Measurements from ENCODE around the gene SULF2. TPM values are rescaled to one million over a fixed set of nuclear protein-coding genes. Genes with fewer than 3 reads are reported as not detected.

The SULF2 gene
- total and polyA plus RNA-seq, 9 of the 15 experiments (the other 6 are each of a cell fraction or from before 2014, with no cell fraction given), result 0.33 TPM; not detected in 8

DNA sequence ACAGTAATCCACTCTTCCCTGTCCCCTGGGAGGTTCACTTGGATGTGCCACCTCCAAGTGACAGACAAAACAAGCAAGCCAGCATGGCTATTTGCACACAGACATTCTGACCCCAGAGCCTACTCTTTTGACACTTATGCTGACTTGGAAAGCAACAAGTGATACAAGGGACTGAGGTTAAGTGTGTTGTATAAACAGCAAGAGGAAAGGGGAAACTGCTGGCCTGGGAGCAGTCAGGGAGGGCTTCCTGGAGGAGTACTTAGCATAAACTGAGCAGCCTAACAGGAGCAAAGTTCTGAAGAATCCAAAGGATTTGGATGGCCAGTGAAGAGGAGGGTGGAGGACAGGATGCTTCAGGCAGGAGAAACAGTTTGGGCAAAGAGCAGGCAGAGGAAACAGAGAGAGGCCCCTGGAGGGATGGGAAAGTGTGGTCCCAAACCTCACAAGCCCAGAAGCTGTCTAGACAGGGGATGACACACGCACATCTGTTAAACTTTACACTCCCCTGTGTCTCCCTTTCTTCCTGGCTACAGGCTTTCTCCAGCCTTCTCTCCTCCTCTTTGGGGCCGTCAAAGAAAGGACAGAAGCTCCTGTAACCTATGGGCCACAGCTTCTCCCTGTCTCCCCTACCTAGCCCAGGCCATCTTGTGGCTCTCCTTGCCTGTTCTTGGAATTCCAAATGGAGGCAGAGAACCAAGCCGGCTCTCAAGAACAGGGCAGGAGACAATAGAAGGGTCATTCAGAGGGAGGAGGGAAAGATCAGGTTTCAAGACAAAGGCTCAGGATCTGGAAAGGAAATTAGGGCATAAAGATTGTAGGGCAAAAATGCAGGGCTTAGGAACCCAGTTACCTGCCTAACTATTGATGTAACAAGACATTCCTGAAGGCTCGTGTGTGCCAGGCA lies 19.3 kb downstream of the SULF2 start:
- 0% methylated on average over 4 of the region's 4 CpGs for WGBS (ENCODE audit: insufficient coverage, low coverage, missing lambda C conversion rate)
- CTCF ChIA-PET (ENCODE audit: low intra/inter-chr PET ratio), result no interaction called here
- BruUV-seq (replicated peaks), result no TSS peak
- Histone ChIP-seq H3K4me1 (replicated peaks in 1 of 2; ENCODE audit: control insufficient read depth in 2 of 2, insufficient read depth in 2 of 2, low read length in 2 of 2) (peaks cover 0 to 4% of the 10 kb centered on the region in 2 experiments; a peak in 1 of 5 replicates), H3K9me1 (ENCODE audit: control insufficient read depth, insufficient read depth, low read length) (no peaks in the 10 kb centered on the region), H3K79me2 (ENCODE audit: control insufficient read depth, insufficient read depth, low read length) (no peaks in the 10 kb centered on the region), H3K9me3 (replicated peaks; ENCODE audit: control insufficient read depth, insufficient read depth, low read depth, low read length) (no peaks in the 10 kb centered on the region), H3K9ac (ENCODE audit: insufficient read depth in 1 of 2, low read depth in 2 of 2, low read length in 2 of 2) (no peak overlapping the region), H4K20me1 (replicated peaks; ENCODE audit: control insufficient read depth, insufficient read depth, low read length) (no peaks in the 10 kb centered on the region; the same call in 1 of the 2 replicates), H2AFZ (ENCODE audit: low read depth, low read length) (no peak overlapping the region), H3K36me3 (ENCODE audit: control insufficient read depth, insufficient read depth, low read length) (no peaks in the 10 kb centered on the region), H3K4me3 (no peak overlapping the region), H3K27me3 (ENCODE audit: control insufficient read depth in 2 of 2, insufficient read depth in 2 of 2, low read length in 2 of 2) (peaks cover 12 to 45% of the 10 kb centered on the region in 2 experiments; a peak in 4 of 5 replicates), H3K27ac (ENCODE audit: extremely low read depth, low read depth, low read length) (no peak overlapping the region), H3K4me2 (ENCODE audit: insufficient read depth, low read length) (no peak overlapping the region)
- in situ Hi-C loops (cut with MboI), result no loop called here
- DNase-seq (ENCODE audit: extremely low read depth in 1 of 4, low spot score in 3 of 4), result no peak
- POLR2A ChIA-PET, result interaction anchor here (0.6 to 1.3 kb wide), 2 partner anchors 15 to 20 kb away, joined by 3 to 4 read pairs; no protein-coding TSS in a partner anchor
- intact Hi-C loops (cut with micrococcal nuclease), result no loop called here
- FAIRE-seq, result no peak
- no peak for ATAC-seq
- TF ChIP-seq ZNF584 (CRISPR knock-in tag; IDR thresholded peaks at IDR 0.05; ENCODE audit: low read depth) (no peak), ARID3B (CRISPR knock-in tag; IDR thresholded peaks at IDR 0.05; ENCODE audit: borderline replicate concordance) (no peak), ZFP36 (IDR thresholded peaks at IDR 0.05; ENCODE audit: low read depth, low read length, partially characterized antibody) (peak; percentile 93), SRF (CRISPR knock-in tag; IDR thresholded peaks at IDR 0.05) (no peak), NEUROD1 (IDR thresholded peaks at IDR 0.05; ENCODE audit: borderline replicate concordance, low read depth, low read length, partially characterized antibody) (no peak), ZNF436 (CRISPR knock-in tag; IDR thresholded peaks at IDR 0.05) (0 out of 2 replicates have a peak, but pooled peaks have one; percentile 30)
- TF ChIP-seq, protein P1, sequence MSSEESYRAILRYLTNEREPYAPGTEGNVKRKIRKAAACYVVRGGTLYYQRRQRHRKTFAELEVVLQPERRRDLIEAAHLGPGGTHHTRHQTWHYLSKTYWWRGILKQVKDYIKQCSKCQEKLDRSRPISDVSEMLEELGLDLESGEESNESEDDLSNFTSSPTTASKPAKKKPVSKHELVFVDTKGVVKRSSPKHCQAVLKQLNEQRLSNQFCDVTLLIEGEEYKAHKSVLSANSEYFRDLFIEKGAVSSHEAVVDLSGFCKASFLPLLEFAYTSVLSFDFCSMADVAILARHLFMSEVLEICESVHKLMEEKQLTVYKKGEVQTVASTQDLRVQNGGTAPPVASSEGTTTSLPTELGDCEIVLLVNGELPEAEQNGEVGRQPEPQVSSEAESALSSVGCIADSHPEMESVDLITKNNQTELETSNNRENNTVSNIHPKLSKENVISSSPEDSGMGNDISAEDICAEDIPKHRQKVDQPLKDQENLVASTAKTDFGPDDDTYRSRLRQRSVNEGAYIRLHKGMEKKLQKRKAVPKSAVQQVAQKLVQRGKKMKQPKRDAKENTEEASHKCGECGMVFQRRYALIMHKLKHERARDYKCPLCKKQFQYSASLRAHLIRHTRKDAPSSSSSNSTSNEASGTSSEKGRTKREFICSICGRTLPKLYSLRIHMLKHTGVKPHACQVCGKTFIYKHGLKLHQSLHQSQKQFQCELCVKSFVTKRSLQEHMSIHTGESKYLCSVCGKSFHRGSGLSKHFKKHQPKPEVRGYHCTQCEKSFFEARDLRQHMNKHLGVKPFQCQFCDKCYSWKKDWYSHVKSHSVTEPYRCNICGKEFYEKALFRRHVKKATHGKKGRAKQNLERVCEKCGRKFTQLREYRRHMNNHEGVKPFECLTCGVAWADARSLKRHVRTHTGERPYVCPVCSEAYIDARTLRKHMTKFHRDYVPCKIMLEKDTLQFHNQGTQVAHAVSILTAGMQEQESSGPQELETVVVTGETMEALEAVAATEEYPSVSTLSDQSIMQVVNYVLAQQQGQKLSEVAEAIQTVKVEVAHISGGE (CRISPR knock-in tag; IDR thresholded peaks at IDR 0.05), result peak in 1 of 3 experiments; percentile 42; a peak in 2 of 6 replicates
- TF ChIP-seq, protein P2, sequence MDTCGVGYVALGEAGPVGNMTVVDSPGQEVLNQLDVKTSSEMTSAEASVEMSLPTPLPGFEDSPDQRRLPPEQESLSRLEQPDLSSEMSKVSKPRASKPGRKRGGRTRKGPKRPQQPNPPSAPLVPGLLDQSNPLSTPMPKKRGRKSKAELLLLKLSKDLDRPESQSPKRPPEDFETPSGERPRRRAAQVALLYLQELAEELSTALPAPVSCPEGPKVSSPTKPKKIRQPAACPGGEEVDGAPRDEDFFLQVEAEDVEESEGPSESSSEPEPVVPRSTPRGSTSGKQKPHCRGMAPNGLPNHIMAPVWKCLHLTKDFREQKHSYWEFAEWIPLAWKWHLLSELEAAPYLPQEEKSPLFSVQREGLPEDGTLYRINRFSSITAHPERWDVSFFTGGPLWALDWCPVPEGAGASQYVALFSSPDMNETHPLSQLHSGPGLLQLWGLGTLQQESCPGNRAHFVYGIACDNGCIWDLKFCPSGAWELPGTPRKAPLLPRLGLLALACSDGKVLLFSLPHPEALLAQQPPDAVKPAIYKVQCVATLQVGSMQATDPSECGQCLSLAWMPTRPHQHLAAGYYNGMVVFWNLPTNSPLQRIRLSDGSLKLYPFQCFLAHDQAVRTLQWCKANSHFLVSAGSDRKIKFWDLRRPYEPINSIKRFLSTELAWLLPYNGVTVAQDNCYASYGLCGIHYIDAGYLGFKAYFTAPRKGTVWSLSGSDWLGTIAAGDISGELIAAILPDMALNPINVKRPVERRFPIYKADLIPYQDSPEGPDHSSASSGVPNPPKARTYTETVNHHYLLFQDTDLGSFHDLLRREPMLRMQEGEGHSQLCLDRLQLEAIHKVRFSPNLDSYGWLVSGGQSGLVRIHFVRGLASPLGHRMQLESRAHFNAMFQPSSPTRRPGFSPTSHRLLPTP (IDR thresholded peaks at IDR 0.05; ENCODE audit: borderline replicate concordance, extremely low read depth, insufficient read length), result peak; percentile 7
- TF ChIP-seq, protein P3, sequence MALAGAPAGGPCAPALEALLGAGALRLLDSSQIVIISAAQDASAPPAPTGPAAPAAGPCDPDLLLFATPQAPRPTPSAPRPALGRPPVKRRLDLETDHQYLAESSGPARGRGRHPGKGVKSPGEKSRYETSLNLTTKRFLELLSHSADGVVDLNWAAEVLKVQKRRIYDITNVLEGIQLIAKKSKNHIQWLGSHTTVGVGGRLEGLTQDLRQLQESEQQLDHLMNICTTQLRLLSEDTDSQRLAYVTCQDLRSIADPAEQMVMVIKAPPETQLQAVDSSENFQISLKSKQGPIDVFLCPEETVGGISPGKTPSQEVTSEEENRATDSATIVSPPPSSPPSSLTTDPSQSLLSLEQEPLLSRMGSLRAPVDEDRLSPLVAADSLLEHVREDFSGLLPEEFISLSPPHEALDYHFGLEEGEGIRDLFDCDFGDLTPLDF (CRISPR knock-in tag; IDR thresholded peaks at IDR 0.05), result no peak
